HG03460 (cell line): ENCODE measurements around the gene CCDC89.

ENCODE experiments used
- ATAC-seq: cut with Tn5 transposase; IDR thresholded peaks from one replicate; pipeline ENCODE4 v1.9.1; 2021; ENCODE audit not compliant: unreplicated experiment

The CCDC89 gene

GRCh38 chr11:85685820-85686459 is at the start of gene CCDC89:
TSS of gene CCDC89 (minus strand) at chr11:85686195. CDS start at chr11:85686130, 65 bp downstream.
- no peak for ATAC-seq

- peak; percentile 65 for ATAC-seq
Observed at GRCh38 chr11:85732965-85733364, 47.0 kb upstream of the CCDC89 start.

GRCh38 chr11:85726381-85726780 is 40.4 kb upstream of the CCDC89 start:
- ATAC-seq: no peak

GRCh38 chr11:85725510-85726258 is 39.7 kb upstream of the CCDC89 start:
- ATAC-seq: no peak

GRCh38 chr11:85724748-85725465 is 38.9 kb upstream of the CCDC89 start:
- ATAC-seq: no peak

- ATAC-seq: no peak
Observed at GRCh38 chr11:85723088-85723487, 37.1 kb upstream of the CCDC89 start.

GRCh38 chr11:85721191-85721590 is 35.2 kb upstream of the CCDC89 start:
- no peak for ATAC-seq

- ATAC-seq: no peak
Observed at GRCh38 chr11:85718991-85719807, 33.2 kb upstream of the CCDC89 start.

- ATAC-seq: no peak
Observed at GRCh38 chr11:85718126-85718943, 32.3 kb upstream of the CCDC89 start.

- no peak for ATAC-seq
Observed at GRCh38 chr11:85717429-85717828, 31.4 kb upstream of the CCDC89 start.

- no peak for ATAC-seq
Observed at GRCh38 chr11:85712953-85713352, 27.0 kb upstream of the CCDC89 start.

GRCh38 chr11:85710917-85711316 is 24.9 kb upstream of the CCDC89 start:
- no peak for ATAC-seq

- no peak for ATAC-seq
Observed at GRCh38 chr11:85709941-85710702, 24.1 kb upstream of the CCDC89 start.

- no peak for ATAC-seq
Observed at GRCh38 chr11:85705800-85706199, 19.8 kb upstream of the CCDC89 start.

GRCh38 chr11:85704967-85705366 is 19.0 kb upstream of the CCDC89 start:
- ATAC-seq: no peak

- ATAC-seq: peak; percentile 88
Observed at GRCh38 chr11:85699957-85700741, 14.2 kb upstream of the CCDC89 start.

GRCh38 chr11:85698195-85698594 is 12.2 kb upstream of the CCDC89 start:
- ATAC-seq: no peak

- ATAC-seq: no peak
Observed at GRCh38 chr11:85697747-85698146, 11.8 kb upstream of the CCDC89 start.

- ATAC-seq: no peak
Observed at GRCh38 chr11:85695546-85695945, 9.6 kb upstream of the CCDC89 start.
